Frontal cortex (tissue), 4 donors: ENCODE measurements around the gene HADHB. TPM values are rescaled to one million over a fixed set of nuclear protein-coding genes. Genes with fewer than 3 reads are reported as not detected.
"Not testable (repeated sequence)": the region's sequence is repeated elsewhere in the genome, so short reads cannot be mapped to it uniquely, and the experiment has no call there.

Experiments
- DNase-seq, 2 donors: peaks; one replicate each; pipeline ENCODE4 v3.0.0; 2012; ENCODE audit warnings: low spot score in 2 of 2
- FAIRE-seq: peaks from 2 replicates; lab custom pipeline; 2012; peaks lifted over from hg19 to GRCh38; lab: Jason Lieb, UNC
- total RNA-seq: library from RNA; depleted of rRNA; stranded (reverse); fragments of >200 nt; gene quantifications from one replicate; pipeline ENCODE4 v1.2.3, GENCODE V29; 2014
- donor health status: control.
- donor health status: control.
- donor health status: control.

Gene HADHB
- total RNA-seq, 1 donor from 2014 or later: 37.9 TPM

GRCh38 chr2:26243470-26244308 lies 1.1 kb upstream of the HADHB start:
- FAIRE-seq: no peak
- no peak for DNase-seq

- DNase-seq (peak in 1 of 2 donors; percentile 26), FAIRE-seq (no peak)
Observed at GRCh38 chr2:26245231-26245732, 543 bp downstream of the HADHB start.

DNA sequence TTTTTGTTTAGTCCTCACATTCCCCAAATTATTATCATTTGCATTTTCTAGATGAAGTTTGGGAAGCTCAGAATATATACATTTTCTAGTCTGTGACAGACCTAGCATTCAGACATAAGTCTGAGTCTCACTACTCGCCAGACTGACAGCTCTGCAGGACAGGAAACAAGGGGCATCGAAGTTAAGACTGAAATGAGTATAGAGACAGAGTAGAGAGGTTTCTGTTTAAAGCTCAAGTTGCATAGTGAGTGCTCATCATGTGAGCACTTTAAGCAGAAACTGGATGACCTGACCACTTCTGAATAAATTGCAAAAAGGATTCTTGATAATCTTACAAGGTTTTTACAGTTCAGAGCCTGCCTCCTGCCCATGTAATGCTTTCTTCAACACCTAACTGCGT lies 1.1 kb downstream of the HADHB start:
- FAIRE-seq: no peak

GRCh38 chr2:26246818-26247217 lies 2.1 kb downstream of the HADHB start:
- no peak for FAIRE-seq
- no peak for DNase-seq

More for the DNA sequence above, 1.1 kb downstream of the HADHB start:
- no peak for DNase-seq

DNA sequence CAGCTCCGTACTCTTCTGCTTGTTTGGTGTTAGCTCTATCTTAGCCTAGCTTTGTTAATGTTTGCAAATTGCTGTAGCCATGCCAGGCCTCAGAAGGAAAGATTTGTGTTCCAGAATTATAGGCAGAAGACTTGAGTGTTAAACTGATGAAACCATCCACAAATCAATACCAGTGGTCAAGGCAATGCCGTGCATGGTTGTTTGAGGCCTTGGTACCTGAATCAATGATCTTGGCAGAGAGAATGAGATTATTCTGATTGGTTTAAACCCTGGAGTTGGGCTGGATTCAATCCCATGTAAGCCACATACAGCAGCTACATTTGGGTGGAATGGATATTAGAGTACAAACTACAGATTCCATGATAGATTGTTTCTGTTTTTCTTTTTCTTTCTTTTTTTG lies 4.9 kb downstream of the HADHB start:
- no peak for FAIRE-seq
- no peak for DNase-seq

GRCh38 chr2:26251893-26252292 lies 7.2 kb downstream of the HADHB start:
- FAIRE-seq (no peak), DNase-seq (no peak)

GRCh38 chr2:26255759-26256384 lies 11.1 kb downstream of the HADHB start:
- no peak for DNase-seq
- FAIRE-seq: no peak

DNA sequence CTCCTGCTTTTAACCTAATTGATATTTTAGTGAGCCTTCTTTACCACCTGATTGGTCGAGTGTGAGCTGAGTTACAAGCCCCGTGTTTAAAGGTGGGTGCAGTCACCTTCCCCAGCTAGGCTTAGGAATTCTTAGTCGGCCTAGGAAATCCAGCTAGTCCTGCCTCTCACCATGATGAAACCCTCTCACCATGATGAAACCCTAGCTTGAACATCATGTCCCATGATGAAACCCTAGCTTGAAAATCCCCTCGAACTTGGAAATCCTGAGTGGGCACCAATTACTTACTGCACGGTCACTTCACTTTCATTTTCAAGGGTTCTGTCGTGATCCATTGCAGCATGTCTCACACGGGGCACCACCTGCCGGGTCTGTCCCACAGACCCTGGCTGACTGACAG lies 14.1 kb downstream of the HADHB start:
- DNase-seq, FAIRE-seq: not testable (repeated sequence)

DNA sequence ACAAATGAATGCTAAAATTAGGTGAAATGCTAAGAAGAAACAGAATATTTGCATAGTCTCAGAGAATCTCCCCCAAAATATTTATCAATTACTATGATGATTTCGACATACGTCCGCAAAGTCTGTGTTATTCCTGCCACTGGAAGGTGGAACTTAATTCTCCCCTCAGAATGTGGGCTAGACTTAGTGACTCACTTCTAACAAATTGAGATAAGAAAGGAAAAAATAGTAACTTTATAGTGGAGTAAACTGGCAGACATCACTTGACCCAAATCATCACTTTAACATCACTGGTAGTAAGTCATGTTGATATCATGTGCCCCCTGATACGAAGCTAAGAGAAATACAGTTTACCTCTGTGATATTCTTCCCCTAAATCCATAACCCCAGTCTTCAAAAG lies 23.5 kb downstream of the HADHB start:
- FAIRE-seq (no peak), DNase-seq (no peak)

GRCh38 chr2:26268670-26269385 lies 24.1 kb downstream of the HADHB start:
- FAIRE-seq, DNase-seq: not testable (repeated sequence)

DNA sequence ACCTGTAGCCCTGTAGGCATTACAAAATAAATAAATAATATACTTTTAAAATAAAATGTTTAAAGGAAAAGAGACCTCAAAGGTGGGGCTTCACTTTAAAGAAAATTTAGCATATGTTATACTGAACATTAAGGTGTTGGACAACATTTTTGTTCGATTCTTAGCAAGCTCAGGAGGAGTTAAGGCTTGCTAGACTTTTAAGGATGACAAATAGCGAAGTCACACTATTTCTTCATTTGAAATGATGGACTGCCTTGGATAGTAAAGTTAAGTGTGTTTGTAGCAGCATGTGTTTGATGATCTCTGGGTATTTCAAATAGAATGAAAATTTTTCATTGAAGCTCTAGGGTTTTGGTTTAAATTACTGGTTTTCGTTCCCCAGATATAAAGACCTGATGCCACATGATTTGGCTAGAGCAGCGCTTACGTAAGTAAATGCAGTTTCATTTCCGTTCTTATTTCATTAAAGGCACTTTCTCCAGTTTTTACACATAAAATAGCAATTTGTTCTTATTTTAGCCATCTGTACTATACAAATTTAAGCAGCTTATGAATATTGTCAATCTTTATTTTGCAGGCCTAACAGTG lies 24.9 kb downstream of the HADHB start:
- FAIRE-seq: no peak
- no peak for DNase-seq

DNA sequence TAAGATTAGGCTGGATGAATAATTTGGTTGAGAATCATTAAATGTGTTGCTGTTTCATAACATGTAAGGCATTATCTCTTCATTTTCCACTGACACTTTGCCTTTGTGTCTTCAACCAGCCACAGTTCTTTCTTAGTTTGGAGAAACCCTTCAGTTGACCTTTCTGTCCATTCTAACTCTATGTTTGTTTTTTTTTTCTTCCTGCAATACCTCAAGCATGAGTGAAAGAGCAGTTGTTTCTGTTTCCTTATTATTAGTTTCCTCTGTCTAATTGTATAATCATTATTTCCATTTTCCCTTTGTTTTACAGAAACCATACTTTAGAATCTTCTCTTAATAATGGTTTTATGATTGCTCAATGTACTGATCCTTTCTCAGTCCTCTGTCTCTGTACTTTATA lies 25.6 kb downstream of the HADHB start:
- no peak for FAIRE-seq

GRCh38 chr2:26273501-26273900 lies 28.8 kb downstream of the HADHB start:
- DNase-seq: no peak
- FAIRE-seq: no peak

More for the DNA sequence above, 25.6 kb downstream of the HADHB start:
- no peak for DNase-seq

GRCh38 chr2:26274058-26274613 lies 29.4 kb downstream of the HADHB start:
- no peak for DNase-seq
- no peak for FAIRE-seq

- DNase-seq (no peak), FAIRE-seq (no peak)
Observed at GRCh38 chr2:26276484-26277227, 31.9 kb downstream of the HADHB start.

DNA sequence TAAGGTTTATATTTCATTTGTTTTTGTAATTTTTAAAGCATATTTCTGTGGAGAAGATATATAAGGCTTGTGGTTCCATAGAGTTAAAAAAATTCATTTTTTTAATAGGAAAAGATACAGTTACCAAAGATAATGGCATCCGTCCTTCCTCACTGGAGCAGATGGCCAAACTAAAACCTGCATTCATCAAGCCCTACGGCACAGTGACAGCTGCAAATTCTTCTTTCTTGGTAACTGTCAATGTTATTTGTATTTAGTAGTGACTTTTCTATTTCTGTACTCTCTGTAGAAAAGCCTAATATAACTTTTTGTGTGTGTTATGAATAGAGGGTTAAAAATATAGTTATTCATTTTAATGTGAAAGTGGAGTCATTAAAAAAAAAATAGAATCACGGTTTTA lies 35.1 kb downstream of the HADHB start:
- FAIRE-seq: no peak
- no peak for DNase-seq

GRCh38 chr2:26281226-26281625 lies 36.5 kb downstream of the HADHB start:
- no peak for FAIRE-seq

DNA sequence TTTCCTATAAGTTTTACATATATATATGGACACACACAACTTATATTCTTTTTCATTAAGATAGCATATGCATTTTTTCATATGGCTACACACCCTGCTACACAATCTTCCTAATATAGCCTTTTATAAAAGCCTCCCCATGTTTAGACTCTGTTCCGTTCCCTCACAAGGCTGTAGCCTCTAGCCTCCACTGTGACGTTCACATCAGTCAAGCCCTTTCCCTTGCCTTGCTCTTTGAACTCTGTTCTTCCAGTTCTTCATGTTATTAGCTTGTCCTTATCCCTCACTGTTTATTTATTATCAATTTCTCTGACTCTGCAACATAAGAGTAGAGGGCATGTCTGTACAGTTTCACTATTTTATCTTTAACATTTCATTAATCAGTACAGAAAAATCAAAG lies 38.9 kb downstream of the HADHB start:
- no peak for FAIRE-seq

More at GRCh38 chr2:26281226-26281625, 36.5 kb downstream of the HADHB start:
- no peak for DNase-seq

GRCh38 chr2:26284132-26284531 lies 39.4 kb downstream of the HADHB start:
- DNase-seq (no peak), FAIRE-seq (no peak)

More for the DNA sequence above, 38.9 kb downstream of the HADHB start:
- no peak for DNase-seq
